Measurements from ENCODE around the gene AKIRIN2.

DNA sequence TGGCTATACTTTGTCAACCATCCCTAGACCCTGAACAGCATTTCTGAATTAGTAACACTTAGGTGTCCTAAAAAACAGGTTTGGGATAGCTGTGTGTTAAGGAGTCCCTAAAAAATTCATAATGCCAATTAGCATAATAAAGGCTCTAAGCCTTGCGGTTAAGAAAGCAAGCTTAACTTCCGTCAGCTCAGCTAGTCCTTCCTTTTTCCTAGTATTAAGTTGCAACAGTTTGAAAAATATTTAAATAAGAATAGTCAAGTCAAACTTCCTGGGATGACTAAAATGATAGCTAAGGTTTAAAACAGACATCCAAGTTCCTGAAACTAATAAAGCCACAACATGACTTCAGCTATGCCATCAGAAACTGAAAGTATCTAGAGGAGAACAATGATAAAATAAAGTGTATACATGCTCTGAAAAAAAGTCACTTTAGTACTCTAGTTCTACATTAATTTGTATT is 3.5 kb downstream of the AKIRIN2 start:
- TF ChIP-seq, protein P1, sequence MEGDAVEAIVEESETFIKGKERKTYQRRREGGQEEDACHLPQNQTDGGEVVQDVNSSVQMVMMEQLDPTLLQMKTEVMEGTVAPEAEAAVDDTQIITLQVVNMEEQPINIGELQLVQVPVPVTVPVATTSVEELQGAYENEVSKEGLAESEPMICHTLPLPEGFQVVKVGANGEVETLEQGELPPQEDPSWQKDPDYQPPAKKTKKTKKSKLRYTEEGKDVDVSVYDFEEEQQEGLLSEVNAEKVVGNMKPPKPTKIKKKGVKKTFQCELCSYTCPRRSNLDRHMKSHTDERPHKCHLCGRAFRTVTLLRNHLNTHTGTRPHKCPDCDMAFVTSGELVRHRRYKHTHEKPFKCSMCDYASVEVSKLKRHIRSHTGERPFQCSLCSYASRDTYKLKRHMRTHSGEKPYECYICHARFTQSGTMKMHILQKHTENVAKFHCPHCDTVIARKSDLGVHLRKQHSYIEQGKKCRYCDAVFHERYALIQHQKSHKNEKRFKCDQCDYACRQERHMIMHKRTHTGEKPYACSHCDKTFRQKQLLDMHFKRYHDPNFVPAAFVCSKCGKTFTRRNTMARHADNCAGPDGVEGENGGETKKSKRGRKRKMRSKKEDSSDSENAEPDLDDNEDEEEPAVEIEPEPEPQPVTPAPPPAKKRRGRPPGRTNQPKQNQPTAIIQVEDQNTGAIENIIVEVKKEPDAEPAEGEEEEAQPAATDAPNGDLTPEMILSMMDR (IDR thresholded peaks at IDR 0.05) = no peak
- TF ChIP-seq POLR2A (IDR thresholded peaks at IDR 0.05) = peak; percentile 42
